ENCODE data around the gene ADCY10.

DNA sequence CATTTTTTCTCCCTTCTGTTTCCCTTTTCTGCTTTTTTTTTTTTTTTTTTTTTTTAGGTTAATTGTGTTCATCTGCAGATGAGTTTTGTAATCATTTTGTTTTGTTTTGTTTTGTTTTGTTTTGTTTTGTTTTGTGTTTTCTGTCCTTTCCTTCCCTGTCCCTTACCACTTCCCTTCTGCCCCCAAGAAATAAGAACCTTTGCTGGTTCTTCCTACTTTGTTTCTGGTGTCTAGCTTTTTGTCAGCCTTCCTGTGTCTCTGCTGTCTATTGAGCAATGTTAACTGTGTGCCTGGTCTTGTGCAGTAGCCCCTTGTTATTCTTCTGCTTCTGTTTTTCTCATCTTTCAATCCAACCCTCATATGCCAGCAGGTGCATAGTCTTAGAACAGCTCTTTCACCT, 146.2 kb downstream of the ADCY10 start:
- TF ChIP-seq YY1 (IDR thresholded peaks at IDR 0.05; ENCODE audit: low read depth, low read length) = no peak
- no peak for TF ChIP-seq POLR2A (IDR thresholded peaks at IDR 0.05; ENCODE audit: control extremely low read depth in 1 of 2, low read depth in 2 of 2, low read length in 2 of 2)
- no peak for TF ChIP-seq MAFK (IDR thresholded peaks at IDR 0.05; ENCODE audit: low read depth, low read length)
- TF ChIP-seq, protein P1, sequence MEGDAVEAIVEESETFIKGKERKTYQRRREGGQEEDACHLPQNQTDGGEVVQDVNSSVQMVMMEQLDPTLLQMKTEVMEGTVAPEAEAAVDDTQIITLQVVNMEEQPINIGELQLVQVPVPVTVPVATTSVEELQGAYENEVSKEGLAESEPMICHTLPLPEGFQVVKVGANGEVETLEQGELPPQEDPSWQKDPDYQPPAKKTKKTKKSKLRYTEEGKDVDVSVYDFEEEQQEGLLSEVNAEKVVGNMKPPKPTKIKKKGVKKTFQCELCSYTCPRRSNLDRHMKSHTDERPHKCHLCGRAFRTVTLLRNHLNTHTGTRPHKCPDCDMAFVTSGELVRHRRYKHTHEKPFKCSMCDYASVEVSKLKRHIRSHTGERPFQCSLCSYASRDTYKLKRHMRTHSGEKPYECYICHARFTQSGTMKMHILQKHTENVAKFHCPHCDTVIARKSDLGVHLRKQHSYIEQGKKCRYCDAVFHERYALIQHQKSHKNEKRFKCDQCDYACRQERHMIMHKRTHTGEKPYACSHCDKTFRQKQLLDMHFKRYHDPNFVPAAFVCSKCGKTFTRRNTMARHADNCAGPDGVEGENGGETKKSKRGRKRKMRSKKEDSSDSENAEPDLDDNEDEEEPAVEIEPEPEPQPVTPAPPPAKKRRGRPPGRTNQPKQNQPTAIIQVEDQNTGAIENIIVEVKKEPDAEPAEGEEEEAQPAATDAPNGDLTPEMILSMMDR (IDR thresholded peaks at IDR 0.05; ENCODE audit: control extremely low read depth in 1 of 3, insufficient read depth in 1 of 3, low read depth in 1 of 3, low read length in 3 of 3) = no peak
- TF ChIP-seq GTF2F1 (IDR thresholded peaks at IDR 0.05; ENCODE audit: borderline replicate concordance, low read depth, low read length) = no peak
